ENCODE results near the gene STN1.
A peak's percentile ranks its signal among the peaks of the same experiment; 100 is the strongest.

STN1 gene

DNA sequence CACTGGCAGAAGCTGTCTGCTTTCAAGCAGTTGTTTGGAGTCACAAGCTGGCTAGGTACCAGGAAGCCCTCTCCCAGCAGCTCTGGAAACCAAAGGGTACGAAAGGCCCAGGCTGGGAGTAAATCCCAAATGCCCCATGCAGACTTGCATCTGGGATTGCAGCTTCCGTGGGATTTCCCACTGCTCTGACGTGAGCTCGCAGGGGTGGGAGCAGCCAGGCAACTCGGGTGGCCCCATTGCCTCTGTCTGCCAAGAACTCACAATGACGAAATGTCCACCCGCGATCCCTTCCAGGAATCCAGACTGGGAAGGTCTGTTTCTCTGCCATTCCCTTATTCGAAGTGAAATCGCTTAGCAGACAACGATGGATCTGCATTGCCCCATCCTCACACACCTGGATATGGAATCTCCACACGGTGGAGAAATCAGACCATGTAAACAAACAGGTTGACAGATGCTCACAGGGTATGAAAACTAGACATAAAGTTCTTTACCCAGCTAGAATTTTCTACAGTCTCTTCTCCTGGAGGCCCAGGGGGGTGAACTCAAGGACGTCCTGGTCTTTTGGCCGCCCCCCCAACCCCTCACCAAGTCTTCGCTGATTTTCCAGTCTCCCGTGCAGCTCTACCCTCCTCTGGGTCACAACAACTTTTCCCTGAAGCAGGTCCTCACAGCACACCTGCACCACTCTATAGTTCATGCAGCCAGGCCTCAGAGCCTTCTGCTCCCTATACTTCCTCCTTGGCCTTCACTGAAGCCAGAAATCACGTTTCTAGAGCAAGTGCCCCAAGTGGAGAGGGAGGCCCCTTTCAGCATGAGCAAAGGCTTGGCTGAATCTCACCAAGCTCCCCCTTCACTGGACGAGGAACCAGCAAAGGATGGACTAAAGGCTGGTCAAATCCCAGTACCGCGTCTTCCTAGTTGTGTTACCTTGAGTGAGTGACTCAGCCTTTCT, 82.6 kb downstream of the STN1 start:
- TF ChIP-seq, protein P1, sequence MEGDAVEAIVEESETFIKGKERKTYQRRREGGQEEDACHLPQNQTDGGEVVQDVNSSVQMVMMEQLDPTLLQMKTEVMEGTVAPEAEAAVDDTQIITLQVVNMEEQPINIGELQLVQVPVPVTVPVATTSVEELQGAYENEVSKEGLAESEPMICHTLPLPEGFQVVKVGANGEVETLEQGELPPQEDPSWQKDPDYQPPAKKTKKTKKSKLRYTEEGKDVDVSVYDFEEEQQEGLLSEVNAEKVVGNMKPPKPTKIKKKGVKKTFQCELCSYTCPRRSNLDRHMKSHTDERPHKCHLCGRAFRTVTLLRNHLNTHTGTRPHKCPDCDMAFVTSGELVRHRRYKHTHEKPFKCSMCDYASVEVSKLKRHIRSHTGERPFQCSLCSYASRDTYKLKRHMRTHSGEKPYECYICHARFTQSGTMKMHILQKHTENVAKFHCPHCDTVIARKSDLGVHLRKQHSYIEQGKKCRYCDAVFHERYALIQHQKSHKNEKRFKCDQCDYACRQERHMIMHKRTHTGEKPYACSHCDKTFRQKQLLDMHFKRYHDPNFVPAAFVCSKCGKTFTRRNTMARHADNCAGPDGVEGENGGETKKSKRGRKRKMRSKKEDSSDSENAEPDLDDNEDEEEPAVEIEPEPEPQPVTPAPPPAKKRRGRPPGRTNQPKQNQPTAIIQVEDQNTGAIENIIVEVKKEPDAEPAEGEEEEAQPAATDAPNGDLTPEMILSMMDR (IDR thresholded peaks at IDR 0.05; ENCODE audit: low read depth, low read length): no peak

DNA sequence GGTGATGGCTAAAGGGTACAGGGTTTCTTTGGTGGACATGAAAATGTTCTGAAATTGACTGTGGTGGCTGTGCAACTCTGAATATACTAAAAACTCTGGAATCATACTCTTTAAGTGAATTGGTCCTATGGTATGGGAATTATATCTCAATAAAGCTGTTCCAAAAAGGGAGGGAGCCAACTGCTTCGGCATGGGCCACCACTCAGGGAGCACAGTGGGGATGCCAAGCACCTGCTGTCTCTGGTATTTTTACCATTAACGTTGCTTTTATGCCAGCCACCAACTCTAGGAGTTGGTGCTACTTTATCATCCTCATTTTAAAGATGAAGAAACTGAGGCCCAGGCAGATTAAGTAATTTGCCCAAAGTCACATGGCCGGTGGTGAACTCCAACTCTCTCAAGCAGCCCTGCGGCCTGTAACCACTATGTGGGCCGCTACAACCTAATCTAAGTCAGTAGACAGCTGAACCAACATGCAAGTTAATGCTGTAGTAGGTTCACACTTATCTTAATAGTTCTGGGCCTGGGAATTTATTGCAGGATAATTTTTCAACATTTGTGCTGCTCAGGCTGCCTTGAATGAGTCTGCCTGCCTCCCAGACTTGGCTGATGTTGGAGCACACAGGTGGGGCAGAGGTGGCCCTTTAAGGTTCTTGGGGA, 83.4 kb downstream of the STN1 start:
- TF ChIP-seq, protein P1 (IDR thresholded peaks at IDR 0.05; ENCODE audit: low read depth, low read length): no peak
- DNase-seq (ENCODE audit: extremely low read depth, low read depth): no peak

More for the DNA sequence above, 82.6 kb downstream of the STN1 start:
- DNase-seq (ENCODE audit: extremely low read depth, low read depth): peak; percentile 58

DNA sequence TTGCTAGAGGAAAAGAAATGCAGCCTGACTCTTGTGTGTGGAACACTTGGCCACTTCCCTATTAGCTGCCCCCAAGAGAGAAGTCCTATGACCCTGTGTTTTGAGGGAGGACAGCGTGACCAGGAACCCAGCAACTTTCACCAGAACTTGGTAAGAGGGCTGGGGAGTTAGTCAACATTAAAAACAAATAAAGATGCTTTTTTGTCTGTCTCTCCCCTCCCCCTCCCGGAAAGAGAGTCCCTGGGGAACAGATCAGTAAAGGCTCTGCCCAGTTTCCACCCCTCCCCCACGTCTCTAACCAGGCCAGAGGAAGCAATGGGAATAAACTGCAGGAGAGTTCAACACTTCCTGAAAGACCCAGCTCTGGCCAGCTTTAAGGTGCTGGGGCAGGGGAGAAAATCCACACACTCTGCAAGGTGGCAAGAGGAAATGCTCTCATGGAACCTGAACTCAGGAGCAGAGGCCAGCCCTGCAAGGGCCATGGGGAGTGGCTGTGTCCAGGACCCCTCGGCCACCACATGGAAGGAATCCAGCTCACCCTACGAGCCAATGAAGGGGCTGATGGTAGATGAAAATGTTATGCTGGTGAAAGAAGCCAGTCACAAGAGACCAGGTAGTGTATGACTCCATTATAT, 84.1 kb downstream of the STN1 start:
- TF ChIP-seq, protein P1 (IDR thresholded peaks at IDR 0.05; ENCODE audit: low read depth, low read length): no peak

DNA sequence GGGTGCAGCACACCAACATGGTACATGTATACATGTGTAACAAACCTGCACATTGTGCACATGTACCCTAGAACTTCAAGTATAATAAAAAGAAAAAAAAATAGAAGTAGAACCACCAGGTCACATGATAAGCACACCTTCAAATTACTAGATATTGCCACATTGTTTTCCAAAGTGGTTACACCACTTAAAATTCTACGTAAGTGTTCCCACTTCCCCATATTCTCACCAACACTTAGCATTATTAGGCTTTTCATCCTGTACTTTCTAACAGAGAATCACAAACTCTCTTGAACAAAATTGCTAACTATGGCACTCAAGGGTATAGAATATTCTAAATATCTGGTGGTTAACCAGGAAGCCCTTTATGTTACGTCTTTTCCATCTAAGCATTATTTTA, 85.2 kb downstream of the STN1 start:
- no peak for DNase-seq (ENCODE audit: extremely low read depth, low read depth)
- TF ChIP-seq, protein P1 (IDR thresholded peaks at IDR 0.05; ENCODE audit: low read depth, low read length): no peak

More for the DNA sequence above, 84.1 kb downstream of the STN1 start:
- no peak for DNase-seq (ENCODE audit: extremely low read depth, low read depth)
